Femur (tissue), 1 donor: Measurements from ENCODE around the gene SHC3.

Experiments used
- DNase-seq: peaks from one replicate; pipeline ENCODE4 v3.0.0-alpha.2; 2017

The SHC3 gene

DNA sequence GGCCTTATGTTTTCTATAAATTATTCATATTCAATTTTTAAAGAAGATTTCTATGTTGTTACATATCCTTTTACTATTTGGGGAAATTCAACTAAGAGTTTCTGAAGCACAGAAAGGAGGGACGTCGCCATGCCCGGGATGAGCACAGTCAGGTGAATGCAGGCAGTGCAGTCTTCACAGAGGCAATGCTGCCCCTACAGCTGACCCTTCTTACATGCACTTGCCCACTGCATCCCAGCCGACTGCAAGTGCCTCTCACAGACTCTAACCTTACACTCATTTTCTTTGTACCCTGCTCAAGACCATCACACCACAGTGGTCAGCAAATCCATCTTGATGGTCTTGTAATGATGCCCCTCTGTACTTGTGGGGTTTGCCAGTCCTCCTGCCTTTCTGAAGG is 73.8 kb downstream of the SHC3 start:
- no peak for DNase-seq

DNA sequence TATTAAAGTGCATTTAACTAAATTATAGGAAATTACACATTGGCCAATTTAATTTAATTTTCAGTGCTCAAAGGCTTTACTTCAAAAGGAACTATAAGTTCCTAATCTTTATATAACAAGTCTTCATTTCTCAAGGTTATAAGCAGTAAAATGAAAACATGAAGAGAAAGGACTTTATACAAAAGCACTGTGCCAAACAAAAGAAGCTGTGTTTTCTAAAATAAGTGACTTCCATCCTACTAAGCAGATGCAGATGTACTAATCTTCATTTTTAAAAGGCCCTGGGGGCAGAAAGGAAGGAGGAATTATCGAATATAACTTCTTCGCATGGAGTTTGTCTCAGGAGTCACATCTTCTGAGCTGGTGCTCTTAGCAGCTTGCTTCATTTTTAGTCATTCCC is 81.4 kb downstream of the SHC3 start:
- no peak for DNase-seq

DNA sequence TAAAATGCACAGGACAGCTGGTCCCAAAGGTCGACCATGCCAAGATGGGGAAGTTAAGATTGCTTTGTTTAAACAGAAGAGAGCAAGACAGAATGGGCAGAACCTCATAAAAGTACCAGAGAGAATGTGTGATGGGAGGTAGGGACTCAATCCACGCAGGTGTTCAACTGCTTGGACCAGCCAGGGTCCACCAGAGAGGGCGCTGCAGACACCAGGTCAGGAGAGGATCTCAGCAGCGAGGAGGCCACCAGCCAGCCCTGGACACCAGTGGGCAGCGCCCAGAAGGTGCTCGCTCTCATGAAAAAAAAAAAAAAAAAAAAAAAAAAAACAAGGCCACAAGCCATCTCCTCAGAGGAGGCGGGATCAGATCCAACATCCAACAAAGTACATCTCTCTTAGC is 81.8 kb downstream of the SHC3 start:
- DNase-seq = no peak

DNA sequence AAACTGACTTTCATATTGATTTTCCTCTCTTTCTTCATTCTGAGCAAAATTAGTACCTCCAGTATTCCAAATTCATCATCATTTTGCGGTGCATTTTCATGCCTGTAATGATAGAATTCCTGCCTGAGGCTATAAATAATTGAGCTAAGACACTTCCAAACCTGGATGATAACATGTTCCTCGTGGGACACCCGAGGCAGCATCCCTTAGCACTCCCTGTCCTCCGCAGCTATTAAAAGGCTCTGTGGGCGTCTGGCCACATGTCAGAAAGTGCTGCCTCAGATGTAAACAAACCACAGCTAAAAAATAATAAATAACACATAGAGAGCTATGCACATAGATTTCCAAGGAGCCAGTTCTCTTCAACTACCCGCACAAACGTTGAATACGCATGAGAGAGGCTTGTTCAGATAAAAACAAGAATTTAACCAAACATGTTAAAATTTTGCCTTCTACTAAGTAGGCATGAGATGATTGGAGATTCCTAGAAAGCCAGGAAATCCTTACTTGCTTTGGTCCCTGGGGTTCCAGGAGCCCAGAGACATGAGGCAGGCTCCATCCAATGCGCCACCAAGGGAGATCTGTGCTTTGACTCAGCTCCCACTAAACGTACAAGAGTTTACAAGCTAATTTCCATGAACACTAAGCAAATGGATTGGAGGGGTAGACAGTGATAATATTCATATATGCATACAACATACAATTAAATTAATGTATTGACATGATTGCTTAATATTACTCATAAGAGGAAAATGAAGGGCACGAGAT is 82.7 kb downstream of the SHC3 start:
- DNase-seq = no peak

DNA sequence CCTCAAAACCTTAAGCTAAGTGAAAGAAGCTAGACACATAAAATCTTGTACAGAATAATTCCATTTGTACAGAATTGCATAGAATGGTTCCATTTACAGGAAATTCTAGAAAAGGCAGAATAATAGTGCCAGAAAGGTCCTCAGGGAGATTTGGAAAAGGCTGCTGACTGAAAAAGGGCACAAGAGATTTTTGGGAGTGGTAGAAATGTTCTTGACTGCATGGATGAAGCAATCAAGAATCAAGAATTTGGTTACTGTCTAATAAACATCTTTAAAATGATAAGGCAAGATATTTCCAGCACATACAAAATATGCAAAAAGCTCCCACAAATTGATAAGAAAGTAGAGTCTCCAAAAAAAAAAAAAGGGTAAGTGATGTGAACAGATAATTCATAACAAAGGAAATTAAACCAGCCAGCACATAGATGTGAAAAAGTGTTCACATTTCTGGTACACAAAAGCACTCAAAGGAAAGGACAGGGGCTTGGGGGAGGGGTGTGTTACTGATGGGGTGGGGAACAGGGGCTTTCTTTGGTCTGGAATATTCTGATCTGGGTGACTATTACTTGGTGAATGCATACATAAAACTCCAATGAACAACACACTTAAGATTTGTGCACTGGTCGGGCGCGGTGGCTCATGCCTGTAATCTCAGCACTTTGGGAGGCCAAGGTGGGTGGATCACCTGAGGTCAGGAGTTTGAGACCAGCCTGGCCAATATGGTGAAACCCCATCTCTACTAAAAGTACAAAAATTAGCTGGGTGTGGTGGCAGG is 85.2 kb downstream of the SHC3 start:
- DNase-seq = no peak

DNA sequence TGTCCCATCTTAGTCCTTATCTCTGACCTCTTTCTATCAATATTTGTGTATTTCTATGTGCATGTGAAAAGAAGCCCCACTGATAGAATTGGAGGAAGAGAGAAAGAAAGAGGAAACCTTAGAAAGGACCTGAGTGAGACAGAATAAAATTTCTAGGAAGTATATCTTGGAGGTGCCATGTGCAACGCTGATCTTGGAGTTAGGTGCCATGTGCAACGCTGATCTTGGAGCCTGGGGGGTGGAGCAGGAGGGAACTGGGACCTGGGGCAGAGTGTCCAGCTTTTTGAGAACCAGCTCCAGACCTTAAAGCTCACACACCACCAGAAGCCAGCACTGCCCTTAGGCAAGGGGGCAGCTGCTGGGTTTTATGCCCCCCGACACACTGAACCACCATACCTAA is 89.4 kb downstream of the SHC3 start:
- no peak for DNase-seq

DNA sequence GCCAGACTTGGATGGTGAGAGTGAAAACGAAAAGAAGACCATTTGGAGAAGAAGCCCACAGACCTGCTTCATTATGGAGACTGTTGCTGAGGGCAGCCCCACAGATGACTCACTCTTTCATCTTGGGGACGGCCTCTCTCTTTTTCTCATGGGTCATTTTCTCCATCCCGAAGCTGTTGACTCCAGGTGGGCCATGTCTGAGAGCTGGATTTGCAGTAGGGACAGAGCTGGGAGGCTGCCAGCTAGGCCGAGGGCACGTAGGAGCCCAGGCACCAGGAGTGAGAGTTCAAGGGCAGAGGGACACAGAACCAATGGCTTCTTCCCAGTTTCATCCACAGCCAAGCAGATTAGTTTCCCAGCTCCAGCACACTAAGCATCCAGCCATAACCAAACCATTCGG is 95.0 kb downstream of the SHC3 start:
- DNase-seq = no peak

DNA sequence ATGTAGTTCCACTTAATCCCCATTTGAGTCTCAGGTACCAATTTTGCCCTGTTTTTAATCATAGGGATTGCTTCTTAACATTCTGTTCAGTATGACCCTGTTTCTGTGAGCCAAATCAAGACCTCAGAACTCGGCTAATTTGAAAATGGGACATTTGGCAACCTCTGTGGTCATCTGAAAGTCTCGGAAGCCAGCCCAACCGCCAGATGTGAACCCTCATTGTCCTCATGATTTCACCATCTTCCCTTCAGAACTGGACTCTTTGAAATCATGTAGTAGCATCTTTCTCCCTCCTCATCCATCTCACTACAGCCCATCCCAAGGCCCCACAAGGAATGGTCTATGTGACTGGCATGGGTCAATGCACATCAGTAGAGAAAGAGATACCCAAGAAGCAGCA is 98.4 kb downstream of the SHC3 start:
- DNase-seq = no peak

DNA sequence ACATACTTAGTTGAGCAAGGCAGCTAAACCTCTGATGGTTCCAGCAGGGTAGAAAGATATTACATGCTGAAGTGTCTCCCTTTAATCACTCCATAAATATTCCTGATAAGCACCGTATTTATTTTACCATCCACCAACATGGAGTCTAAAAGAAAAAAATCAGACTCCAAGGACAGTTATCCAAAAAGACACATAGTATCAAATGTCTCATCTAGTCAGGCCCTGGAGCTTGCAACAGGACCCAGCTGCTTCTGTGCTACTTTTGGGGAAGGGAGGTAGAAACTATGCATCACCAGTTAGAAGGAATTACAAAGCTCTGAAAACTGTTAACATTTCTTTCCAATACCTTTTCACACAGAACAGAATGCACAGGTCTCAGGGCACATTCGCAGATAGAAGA is 99.2 kb downstream of the SHC3 start:
- DNase-seq = no peak

DNA sequence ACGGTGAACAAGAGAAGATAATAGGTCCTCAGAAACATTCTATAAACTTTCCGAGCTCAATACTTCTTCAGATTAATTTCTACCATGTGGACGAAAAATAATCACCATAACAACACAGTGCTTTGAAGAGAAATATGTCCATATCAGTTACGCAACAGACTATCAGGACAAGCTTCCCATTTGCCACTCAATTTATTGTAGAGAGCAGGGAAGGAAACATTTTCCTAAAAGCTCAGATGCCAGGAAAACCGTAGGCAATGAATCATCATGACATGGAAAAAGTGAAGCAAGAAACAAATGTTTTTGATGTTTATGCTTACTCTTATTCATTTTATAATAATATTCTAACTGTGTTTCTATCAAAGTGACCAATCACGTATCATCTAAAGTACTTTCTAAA is 99.8 kb downstream of the SHC3 start:
- DNase-seq = no peak

DNA sequence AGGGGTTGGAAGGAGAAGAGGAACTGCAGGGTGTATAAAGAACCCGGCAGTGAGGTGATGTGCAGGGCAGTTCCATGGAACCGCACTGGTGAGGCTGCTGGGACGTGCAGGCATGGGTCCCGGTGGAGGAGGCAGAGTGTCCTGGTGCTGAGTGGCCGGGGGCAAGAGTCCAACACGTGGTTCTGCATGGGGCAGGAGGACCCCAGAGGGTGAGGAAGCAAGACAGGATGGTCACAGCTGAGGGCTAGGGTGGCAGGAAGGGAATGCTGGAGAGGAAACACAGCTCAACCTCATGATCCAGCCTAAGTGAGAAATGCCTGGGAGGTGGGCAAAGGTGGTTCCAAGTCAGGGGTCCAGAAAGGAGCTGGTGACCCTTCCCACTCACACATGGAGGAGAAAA is 100.2 kb downstream of the SHC3 start:
- no peak for DNase-seq

DNA sequence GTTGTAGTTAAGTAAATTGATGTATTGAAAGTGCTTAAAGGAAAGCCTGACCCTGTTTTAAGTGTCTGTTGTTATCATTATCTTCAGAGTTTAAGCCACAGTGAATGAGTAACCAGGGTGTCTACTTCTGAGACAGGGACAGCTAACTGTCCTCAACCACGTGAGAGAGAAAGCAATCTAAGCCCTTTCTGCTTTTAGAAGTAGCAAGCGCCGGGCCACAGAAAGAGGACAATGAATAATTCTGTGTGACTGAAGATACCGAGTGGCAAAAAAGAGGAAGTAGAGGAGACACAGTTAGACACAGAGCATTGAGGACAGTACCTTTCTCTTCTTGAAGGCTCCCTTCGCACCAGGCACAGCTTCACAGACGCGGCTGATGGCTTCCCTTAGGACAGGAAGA is 101.1 kb downstream of the SHC3 start:
- DNase-seq = no peak

DNA sequence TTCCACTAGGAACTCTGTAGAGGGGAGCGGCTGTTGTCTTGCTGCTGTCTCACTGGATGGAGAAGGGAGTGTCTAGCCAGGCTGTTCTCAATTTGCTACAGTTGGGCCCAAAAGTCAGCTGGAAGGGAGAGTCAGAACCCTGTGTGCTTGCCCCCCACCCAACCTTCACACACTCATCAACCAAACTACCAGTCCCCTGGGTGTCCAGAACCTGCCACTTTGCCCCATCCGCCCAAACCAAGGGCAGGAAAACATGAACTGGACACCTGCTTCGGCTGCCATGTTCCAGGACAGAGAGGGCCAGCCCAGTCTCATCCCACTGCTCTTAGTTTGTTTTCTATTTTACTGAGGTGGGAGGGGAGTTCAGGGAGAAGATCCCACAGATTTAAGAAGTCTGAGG is 105.2 kb downstream of the SHC3 start:
- DNase-seq = no peak

DNA sequence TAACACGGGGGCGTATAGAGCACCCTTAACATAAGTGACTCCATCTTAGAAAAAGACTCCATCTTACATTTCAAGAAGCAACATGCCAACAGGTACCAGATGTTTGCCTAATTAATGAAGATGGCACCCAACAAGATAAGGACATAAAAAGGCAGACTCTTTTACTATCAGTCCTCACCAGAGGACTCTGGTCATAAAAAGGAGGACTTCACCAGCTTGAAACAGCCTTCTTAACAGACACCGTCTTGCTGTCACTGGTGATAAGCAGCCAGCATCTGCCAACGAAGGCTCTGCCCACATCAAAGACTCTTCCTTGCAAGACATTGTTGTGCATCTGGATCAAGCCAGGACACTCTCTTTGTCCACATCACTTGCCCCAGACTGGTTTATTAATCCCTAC is 107.0 kb downstream of the SHC3 start:
- no peak for DNase-seq

DNA sequence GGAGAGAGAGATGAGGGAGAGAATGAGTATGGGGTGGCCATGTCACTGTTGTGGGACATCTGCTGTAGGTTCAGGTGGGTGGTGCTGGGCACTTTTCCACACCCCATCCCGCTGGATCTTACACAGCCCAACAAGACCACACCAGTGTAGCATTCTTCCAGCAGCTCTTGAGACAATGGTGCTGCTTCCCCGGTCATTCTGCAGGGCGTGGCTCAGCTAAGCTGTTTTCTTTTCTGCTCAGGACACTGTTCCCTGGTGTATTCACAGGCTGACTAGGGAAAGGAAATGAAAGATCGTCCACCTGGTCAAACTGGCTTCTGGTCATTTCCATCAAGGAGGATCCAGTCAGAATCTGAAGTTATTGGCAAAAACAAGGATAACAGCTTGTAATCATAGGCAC is 111.8 kb downstream of the SHC3 start:
- DNase-seq = no peak

DNA sequence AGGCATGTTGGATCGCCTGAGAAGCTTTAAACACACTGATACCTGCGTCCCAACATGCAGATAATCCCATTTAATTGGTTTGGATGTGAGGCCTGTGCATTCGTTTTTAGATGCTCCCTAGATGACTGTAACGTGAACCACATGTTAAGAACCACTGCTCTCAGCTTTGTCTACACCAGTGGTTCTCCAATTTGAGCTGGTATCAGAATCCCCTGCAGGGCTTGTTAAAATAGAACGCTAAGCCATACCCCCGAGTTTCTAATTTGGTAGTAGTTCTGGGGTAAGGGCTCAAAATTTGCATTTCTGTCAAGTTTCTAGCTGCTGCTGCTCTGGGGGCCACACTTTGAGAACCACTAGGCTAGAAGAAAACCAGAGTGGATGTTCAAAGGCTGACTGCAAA is 112.7 kb downstream of the SHC3 start:
- DNase-seq = no peak

DNA sequence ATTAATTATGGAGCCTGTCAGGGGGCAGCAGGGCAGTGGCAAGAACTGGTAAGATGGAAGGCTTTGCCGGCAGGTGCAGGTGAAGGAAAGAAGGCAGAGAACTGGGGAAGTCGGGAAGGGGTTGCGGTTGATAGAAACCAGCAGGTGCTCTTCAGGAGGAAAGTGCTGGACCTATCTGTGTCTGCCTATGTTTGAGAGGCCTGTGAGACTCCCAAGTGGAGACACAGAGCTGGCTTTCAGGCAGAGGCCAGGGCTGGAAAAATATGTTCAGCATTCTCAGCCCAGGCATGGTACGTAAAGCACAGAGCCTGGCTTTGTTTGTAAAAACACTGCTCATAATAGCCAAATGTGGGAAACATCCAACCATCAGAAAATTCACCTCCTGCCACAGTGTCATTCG is 117.8 kb downstream of the SHC3 start:
- DNase-seq = no peak

DNA sequence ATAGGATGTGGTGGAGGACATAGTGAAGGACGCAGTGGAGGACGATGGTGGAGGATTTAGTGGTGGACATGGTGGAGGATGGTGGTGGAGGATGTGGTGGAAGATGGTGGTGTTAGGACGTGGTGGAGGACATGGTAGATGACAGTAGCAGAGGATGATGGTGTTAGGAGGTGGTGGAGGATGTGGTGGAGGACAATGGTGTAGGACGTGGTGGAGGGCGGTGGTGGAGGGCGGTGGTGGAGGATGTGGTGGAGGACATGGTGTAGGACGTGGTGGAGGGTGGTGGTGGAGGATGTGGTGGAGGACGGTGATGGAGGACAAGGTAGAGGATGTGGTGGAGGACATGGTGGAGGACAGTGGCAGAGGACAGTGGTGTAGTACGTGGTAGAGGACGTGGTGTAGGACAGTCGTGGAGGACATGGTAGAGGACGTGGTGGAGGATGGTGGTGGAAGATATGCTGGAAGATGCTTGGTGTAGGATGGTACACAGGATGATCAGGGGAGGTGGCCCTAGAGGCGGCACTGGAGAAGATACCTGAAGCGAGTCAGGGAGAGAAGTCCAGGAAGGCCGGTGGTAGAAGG is 118.6 kb downstream of the SHC3 start:
- no peak for DNase-seq

DNA sequence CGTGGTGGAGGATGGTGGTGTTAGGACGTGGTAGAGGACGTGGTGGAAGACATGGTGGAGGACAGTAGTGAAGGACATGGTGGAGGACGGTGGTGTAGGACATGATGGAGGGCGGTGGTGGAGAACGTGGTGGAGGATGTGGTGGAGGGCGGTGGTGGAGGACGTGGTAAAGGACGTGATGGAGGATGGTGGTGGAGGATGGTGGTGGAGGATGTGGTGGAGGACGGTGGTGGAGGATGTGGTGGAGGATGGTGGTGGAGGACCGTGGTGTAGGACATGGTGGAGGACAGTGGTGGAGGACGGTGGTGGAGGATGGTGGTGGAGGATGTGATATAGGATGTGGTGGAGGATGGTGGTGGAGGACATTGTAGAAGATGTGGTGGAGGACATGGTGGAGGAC is 119.7 kb downstream of the SHC3 start:
- no peak for DNase-seq

DNA sequence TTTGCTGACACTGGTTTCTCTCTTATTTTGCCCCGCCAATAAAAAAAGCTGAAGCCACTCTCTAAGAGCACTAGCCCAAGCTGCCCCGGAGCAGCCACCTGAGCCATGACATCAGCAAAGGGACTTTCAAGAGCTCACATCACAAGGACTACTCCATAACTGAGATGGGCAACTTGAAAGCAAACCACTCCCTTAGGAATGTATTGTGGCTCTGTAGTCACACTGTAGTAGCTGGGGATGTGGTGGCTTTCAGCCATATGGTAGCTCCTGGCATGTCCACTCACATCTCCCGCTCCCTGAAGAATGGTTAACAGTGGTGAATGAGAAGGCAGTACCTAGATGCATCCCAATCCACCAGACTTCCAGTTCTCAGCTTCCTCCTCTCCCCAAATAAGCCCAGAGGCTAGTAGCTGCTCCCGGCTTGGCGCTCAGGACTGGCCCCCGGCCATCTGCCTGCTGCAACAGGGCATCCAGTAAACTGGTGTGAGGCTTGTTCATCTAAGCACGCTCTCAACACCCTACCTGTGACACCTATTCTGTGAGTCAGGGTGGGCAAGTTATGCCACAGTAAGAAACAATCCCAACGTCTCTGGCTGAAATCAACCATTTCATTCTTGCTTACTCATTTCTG is 123.6 kb downstream of the SHC3 start:
- no peak for DNase-seq

DNA sequence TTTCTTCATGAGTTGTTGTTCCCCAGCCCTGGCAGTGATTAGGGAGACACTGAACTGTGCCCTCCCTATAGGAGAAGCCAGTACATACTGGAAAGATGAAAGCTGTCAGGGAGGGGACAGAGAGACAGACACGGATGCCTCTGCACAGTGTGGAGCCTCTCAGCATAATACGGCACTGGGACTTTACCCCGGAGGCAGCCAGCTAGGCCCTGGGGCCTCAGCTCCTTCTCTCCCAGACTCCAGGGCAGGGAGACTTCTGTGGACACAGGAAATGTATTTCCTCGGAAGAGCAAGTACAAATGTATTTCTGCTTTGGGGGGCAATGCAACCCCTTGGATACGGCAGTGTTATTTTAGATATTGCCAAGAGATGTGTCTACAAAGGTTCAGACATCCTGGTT is 125.3 kb downstream of the SHC3 start:
- DNase-seq = no peak

DNA sequence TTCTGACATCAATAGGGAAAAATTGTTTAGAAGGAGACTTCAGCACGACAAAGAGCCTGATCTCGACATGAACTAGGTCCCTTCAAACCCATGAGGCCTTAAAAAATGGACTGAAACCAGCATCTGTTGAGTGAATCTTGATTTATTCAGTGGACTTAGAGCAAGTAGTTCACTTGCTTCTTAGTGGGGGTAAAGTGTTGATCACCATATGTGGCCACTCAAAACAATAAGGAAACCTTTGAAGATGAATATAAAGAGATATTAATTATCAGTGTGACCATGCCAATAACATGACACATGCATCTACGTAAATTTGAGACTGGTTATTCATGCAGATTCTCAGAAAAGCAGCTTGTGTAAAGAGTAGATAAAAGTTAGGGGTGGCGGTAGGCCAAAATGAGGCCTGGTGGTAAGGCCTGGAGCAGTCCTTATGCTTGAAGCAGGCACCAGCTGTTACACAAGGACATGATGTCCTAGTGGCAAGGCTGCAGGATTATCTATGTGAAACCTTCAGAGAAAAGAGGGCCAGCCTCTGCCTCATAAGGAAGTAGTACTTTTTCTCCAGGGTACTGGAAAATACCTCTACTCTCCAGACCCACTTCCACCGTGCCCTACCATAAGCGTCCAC is 126.0 kb downstream of the SHC3 start:
- DNase-seq = no peak

DNA sequence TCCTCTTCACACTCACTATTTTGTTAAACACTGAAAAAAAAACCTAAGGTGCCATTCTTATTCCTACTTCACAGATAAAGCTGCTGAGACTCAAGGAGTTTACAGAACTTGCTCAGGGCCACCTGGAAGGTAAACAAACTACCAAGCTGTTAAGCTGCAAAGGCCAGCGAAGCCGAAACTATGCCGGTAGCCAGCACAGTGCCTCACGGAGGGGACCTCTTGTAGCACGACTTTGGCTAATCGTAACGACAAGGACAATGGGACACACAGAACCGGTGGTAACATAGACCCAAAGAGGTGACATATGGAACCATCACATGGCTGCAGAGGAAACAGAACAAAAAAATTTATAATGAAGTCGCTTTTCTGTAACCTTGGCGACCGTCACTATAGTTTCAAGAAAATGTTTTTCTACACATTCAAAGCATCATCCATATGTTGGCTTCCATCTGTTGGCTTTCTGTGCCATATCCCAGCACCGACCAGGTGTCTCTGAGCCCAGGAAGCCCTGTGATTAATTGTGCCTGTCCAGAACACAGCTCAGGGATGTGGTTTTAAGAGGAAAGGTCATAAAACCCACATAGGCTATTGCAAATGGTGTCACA is 127.1 kb downstream of the SHC3 start:
- DNase-seq = no peak
